Measurements from ENCODE around the gene ASCC1.
A peak's percentile ranks its signal among the peaks of the same experiment; 100 is the strongest.

The ASCC1 gene, protein sequence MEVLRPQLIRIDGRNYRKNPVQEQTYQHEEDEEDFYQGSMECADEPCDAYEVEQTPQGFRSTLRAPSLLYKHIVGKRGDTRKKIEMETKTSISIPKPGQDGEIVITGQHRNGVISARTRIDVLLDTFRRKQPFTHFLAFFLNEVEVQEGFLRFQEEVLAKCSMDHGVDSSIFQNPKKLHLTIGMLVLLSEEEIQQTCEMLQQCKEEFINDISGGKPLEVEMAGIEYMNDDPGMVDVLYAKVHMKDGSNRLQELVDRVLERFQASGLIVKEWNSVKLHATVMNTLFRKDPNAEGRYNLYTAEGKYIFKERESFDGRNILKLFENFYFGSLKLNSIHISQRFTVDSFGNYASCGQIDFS

DNA sequence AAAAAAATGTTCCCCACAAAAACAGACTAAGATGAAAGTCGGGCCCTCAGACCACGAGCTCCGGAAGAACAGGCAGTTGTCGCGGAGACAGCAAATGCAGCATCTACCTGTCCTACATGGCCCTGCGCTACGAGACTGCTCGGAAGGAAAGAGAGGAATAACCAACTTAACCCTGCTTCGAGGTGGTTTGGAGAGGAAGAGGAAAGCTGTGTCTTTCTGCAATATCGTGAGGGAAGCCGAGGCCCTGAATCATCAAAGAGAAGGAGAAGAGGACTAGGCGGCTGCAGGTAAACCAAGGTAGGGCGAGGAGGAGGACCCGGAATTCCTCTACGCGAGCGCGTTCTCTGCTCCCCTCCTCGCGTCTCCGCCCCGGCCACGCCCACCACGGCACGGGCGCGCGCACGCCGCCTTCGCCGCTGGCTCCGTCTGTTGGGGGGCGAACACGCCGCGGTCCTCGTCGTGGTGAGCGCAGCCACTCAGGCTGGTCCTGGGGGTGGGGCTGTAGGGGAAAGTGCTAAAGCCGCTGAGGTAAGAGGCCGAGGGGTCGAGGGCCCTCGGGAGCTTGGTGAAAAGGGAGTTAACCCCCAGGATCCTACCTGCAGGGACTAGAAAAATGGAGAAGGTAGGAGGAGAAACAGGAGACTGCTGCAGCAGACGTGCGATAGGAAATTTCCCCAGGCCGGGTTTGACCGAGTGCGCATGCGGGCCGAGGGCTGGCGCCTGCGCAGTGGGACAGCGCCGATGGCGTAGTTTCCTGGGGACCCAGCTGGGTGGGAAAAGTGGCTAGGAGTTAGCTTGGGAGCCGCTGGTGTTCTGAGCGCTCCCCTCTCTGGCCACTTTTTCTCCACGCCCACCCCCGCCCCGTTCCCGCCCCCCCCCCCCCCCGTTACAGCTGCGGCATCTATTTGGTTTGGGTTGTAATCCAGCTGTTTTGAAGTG is at the start of gene ASCC1, which contains the start of gene ANAPC16:
Gene ASCC1 (minus strand): TSS at position 666 of the 939 bp plus-strand sequence. CDS start 2,978 bp downstream, outside the sequence.
Gene ANAPC16 (plus strand): TSS at position 402 of the 939 bp plus-strand sequence. CDS start 7,903 bp downstream, outside the sequence.
- peak; percentile 91 for DNase-seq (ENCODE audit: low spot score)
- TF ChIP-seq, protein P1, sequence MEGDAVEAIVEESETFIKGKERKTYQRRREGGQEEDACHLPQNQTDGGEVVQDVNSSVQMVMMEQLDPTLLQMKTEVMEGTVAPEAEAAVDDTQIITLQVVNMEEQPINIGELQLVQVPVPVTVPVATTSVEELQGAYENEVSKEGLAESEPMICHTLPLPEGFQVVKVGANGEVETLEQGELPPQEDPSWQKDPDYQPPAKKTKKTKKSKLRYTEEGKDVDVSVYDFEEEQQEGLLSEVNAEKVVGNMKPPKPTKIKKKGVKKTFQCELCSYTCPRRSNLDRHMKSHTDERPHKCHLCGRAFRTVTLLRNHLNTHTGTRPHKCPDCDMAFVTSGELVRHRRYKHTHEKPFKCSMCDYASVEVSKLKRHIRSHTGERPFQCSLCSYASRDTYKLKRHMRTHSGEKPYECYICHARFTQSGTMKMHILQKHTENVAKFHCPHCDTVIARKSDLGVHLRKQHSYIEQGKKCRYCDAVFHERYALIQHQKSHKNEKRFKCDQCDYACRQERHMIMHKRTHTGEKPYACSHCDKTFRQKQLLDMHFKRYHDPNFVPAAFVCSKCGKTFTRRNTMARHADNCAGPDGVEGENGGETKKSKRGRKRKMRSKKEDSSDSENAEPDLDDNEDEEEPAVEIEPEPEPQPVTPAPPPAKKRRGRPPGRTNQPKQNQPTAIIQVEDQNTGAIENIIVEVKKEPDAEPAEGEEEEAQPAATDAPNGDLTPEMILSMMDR (IDR thresholded peaks at IDR 0.05; ENCODE audit: extremely low read depth, missing control alignments), result no peak

DNA sequence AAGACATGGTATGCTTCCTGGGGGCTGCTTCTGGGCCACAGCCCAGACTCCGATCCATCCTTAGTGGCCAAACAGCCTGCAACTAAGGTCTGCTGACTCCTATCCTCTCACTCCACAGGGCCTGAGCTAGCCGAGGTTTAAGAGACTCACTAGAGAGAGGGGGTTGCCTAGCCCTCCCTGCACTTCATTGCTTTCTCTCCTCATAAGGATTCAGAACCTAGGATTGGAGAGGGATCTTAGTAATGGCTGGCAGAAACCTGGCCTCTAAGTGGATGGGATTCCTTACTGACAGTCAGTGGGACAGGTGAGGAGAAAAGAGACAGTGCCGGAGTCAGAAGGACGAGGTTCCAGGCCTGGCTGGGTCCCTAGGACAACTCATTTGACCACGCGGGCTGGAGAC is 49.4 kb upstream of the ASCC1 start:
- TF ChIP-seq, protein P1 (IDR thresholded peaks at IDR 0.05; ENCODE audit: extremely low read depth, missing control alignments), result no peak
- DNase-seq (ENCODE audit: low spot score), result no peak

DNA sequence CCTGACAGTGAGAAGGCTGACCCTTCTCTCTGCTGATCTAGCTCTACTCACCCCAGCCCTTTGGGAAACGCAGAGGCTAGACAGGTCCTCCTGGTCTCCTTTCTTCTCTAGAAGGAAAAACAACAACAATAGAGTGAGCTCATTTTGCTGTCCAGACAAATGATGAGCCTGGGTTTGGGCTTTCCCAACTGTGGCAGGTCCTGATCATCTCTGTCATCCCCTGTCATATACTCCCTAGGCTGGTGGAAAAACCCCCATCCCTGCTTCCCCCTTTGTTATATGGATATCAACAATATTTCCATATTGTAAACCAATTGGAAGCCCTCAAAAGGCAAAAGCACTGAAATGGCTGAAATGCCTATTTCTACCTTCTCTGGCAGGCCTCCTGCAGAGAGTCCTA is 48.5 kb upstream of the ASCC1 start:
- no peak for DNase-seq (ENCODE audit: low spot score)
- TF ChIP-seq, protein P1 (IDR thresholded peaks at IDR 0.05; ENCODE audit: extremely low read depth, missing control alignments), result no peak

DNA sequence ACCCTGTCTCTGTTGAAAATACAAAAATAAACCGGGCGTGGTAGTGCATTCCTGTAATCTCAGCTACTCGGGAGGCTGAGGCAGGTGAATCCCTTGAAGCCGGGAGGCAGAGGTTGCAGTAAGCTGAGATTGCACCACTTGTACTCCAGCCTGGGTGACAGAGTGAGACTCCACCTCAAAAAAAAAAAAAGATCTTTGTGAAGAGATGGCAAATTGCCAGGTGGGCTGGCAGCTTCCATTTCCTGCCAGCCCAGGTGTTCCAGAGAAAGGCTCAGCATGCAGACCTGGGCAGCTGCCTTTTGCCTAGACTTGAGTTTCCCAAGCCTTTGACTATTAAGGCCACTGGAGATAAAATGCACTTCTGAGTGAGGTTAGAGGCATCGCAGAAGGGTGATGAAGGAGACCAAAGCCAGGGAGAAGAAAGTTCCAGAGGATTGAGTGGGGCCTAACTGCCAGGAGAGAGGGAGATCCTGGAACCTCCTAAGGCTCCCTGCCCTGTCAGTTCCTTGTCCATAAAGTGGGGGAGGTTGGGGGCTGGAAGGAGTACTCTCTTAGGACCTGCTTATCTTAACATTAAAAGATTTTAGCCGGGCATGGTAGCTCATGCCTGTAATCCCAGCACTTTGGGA is 47.7 kb upstream of the ASCC1 start:
- TF ChIP-seq, protein P1 (IDR thresholded peaks at IDR 0.05; ENCODE audit: extremely low read depth, missing control alignments), result no peak
- DNase-seq (ENCODE audit: low spot score), result no peak

DNA sequence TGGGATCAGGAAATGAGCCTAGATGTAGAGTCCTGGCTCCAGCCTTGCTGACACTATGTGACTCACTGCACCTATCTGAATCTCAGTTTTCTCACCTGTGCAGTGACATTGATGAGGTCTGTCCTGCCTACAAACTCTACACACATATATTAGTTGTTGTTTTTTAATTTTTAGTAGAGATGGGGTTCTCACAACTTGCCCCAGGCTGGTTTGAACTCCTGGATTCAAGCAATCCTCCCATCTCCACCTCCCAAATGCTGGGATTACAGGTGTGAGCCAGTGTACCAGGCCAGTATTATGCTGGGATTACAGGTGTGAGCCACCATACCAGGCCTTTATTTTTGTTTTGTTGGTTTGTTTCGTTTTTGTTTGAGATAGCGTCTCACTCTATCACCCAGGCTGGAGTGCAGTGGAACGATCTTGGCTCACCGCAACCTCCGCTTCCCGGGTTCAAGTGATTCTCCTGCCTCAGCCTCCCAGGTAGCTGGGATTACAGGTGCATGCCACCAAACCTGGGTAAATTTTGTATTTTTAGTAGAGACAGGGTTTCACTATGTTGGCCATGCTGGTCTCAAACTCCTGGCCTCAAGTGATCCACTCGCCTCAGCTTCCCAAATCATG is 45.8 kb upstream of the ASCC1 start:
- DNase-seq (ENCODE audit: low spot score), result no peak
- TF ChIP-seq, protein P1 (IDR thresholded peaks at IDR 0.05; ENCODE audit: extremely low read depth, missing control alignments), result no peak

DNA sequence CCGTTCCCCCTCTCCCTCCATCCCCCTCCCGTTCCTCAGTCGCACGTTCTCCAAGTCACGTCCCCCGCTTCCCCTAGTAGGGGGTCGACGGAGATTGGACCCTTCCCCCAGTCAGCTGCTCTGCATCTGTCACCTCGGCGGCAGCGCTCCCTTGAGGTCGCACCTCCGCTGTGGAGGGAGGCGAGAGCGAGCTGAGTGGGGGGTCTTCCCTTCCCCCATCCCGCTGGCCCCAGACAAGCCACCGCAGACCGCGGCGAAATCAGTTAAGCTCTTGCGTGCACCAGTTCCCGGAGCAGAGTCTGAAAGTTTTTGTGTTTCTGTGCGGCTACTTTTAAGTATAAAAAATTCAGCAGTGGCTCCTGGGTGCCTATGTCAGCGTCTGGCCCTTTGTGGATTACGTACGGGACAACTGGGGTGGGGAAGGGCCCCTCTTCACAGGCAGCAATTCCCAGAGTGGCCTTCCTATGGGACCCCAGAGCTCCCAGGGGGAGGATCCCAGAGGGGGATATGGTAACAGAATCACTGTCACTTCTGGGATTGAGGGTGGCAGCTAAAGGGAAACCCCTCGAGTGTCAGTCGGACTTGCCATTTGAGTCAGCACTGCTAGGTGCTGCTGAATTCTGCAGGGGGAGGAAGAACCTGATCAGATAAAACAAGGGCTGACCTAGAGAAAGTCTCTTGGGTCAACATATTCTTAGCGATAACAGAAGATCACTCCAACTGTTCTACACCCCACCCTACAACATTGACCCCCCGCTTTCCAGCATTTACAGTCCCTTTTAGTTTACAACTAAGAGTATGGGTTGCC is 45.1 kb upstream of the ASCC1 start:
- peak; percentile 74 for DNase-seq (ENCODE audit: low spot score)
- TF ChIP-seq, protein P1 (IDR thresholded peaks at IDR 0.05; ENCODE audit: extremely low read depth, missing control alignments), result no peak

Measured in GM20000 (cell line).